SK-N-SH treated with all-trans-retinoic acid at 6 μM for 48 hours (cell line): ENCODE measurements around the gene HTT.

Source experiments
- BACH2 ChIP-seq: fragments of 250-450 bp; sonication (Bioruptor Pico); IDR thresholded peaks from 2 replicates; pipeline ENCODE4 v1.9.0; 2021; ENCODE audit warnings: mild to moderate bottlenecking, borderline replicate concordance
- CSDC2 ChIP-seq: fragments of 250-450 bp; sonication (Bioruptor Pico); IDR thresholded peaks from 2 replicates; pipeline ENCODE4 v1.5.0; 2020; ENCODE audit warnings: mild to moderate bottlenecking, moderate library complexity
- ESRRG ChIP-seq: fragments of 250-450 bp; sonication (Bioruptor Pico); IDR thresholded peaks from 2 replicates; pipeline ENCODE4 v1.6.1; 2021; ENCODE audit warnings: mild to moderate bottlenecking
- ISL1 ChIP-seq: fragments of 250-450 bp; sonication (Bioruptor Pico); IDR thresholded peaks from 2 replicates; pipeline ENCODE4 v2.1.2; 2022; ENCODE audit warnings: mild to moderate bottlenecking, moderate library complexity
- RARB ChIP-seq: fragments of 250-450 bp; sonication (Bioruptor Pico); IDR thresholded peaks from 2 replicates; pipeline ENCODE4 v1.8.0; 2021; ENCODE audit warnings: mild to moderate bottlenecking, moderate library complexity
- SNAI2 ChIP-seq: fragments of 250-450 bp; sonication (Bioruptor Pico); IDR thresholded peaks from 2 replicates; pipeline ENCODE4 v1.5.0; 2020; ENCODE audit warnings: mild to moderate bottlenecking, moderate library complexity
- ZNF70 ChIP-seq: fragments of 450-650 bp; formaldehyde crosslinking; IDR thresholded peaks from 2 replicates; pipeline ENCODE4 v1.5.0; 2020; ENCODE audit warnings: mild to moderate bottlenecking, moderate library complexity
- ZNF8 ChIP-seq: fragments of 450-650 bp; formaldehyde crosslinking; IDR thresholded peaks from 2 replicates; pipeline ENCODE4 v1.5.0; 2020; ENCODE audit warnings: mild to moderate bottlenecking, moderate library complexity
- TF ChIP-seq, protein P1 (sequence below): fragments of 250-450 bp; sonication (Bioruptor Pico); IDR thresholded peaks from 2 replicates; pipeline ENCODE4 v1.8.0; 2020; ENCODE audit warnings: mild to moderate bottlenecking, moderate library complexity, borderline replicate concordance
- TF ChIP-seq, protein P2 (sequence below): fragments of 250-450 bp; sonication (Bioruptor Pico); IDR thresholded peaks from 2 replicates; pipeline ENCODE4 v1.8.0; 2021; ENCODE audit warnings: low read depth, mild to moderate bottlenecking, moderate library complexity, borderline replicate concordance

DNA sequence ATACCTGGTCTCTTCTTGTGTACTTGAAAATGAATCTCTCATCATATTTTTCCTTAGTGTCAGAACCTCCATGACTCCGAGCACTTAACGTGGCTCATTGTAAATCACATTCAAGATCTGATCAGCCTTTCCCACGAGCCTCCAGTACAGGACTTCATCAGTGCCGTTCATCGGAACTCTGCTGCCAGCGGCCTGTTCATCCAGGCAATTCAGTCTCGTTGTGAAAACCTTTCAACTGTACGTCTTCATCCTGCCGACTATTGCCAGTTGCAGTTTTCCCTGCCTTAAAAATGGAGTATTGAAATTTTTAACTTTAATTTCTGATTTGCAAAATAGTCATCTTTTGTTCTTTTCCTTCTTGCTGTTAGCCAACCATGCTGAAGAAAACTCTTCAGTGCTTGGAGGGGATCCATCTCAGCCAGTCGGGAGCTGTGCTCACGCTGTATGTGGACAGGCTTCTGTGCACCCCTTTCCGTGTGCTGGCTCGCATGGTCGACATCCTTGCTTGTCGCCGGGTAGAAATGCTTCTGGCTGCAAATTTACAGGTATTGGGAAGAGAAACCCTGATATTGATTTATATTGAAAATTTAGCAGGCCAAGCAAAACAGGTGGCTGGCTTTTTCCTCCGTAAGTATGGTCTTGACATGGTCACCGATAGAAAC, 132.1 kb downstream of the HTT start:
- TF ChIP-seq, protein P1, sequence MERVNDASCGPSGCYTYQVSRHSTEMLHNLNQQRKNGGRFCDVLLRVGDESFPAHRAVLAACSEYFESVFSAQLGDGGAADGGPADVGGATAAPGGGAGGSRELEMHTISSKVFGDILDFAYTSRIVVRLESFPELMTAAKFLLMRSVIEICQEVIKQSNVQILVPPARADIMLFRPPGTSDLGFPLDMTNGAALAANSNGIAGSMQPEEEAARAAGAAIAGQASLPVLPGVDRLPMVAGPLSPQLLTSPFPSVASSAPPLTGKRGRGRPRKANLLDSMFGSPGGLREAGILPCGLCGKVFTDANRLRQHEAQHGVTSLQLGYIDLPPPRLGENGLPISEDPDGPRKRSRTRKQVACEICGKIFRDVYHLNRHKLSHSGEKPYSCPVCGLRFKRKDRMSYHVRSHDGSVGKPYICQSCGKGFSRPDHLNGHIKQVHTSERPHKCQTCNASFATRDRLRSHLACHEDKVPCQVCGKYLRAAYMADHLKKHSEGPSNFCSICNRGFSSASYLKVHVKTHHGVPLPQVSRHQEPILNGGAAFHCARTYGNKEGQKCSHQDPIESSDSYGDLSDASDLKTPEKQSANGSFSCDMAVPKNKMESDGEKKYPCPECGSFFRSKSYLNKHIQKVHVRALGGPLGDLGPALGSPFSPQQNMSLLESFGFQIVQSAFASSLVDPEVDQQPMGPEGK (CRISPR knock-in tag), result no peak
- no peak for TF ChIP-seq CSDC2 (CRISPR knock-in tag)
- no peak for TF ChIP-seq RARB (CRISPR knock-in tag)
- no peak for TF ChIP-seq ZNF8 (CRISPR knock-in tag)
- TF ChIP-seq, protein P2, sequence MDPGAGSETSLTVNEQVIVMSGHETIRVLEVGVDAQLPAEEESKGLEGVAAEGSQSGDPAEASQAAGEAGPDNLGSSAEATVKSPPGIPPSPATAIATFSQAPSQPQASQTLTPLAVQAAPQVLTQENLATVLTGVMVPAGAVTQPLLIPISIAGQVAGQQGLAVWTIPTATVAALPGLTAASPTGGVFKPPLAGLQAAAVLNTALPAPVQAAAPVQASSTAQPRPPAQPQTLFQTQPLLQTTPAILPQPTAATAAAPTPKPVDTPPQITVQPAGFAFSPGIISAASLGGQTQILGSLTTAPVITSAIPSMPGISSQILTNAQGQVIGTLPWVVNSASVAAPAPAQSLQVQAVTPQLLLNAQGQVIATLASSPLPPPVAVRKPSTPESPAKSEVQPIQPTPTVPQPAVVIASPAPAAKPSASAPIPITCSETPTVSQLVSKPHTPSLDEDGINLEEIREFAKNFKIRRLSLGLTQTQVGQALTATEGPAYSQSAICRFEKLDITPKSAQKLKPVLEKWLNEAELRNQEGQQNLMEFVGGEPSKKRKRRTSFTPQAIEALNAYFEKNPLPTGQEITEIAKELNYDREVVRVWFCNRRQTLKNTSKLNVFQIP (CRISPR knock-in tag), result no peak
- TF ChIP-seq SNAI2 (CRISPR knock-in tag), result no peak
- TF ChIP-seq BACH2 (CRISPR knock-in tag), result no peak
- TF ChIP-seq ZNF70 (CRISPR knock-in tag), result no peak
- no peak for TF ChIP-seq ISL1 (CRISPR knock-in tag)
- no peak for TF ChIP-seq ESRRG (CRISPR knock-in tag)
